Thoracic aorta (tissue), 2 donors: ENCODE measurements around the gene ZNF519. TPM values are rescaled to one million over a fixed set of nuclear protein-coding genes. Genes with fewer than 3 reads are reported as not detected.

Experiments
- ATAC-seq: fragments of 150-250 bp; one replicate; pipeline ENCODE4 v1.8.0; 2017; ENCODE audit warnings: low read depth; ENCODE audit not compliant: insufficient number of reproducible peaks, low FRiP score
- DNase-seq: peaks from one replicate; pipeline ENCODE4 v3.0.0-alpha.2; 2020; ENCODE audit warnings: low spot score
- H3K27ac ChIP-seq, 2 donors: fragments of 200-600 bp; sonication (generic); 1 replicate in 1 of 2; 2 replicates in 1 of 2; pipeline ENCODE4 v1.5.1; 2016; ENCODE audit warnings: mild to moderate bottlenecking in 2 of 2, moderate library complexity in 2 of 2
- H3K27me3 ChIP-seq: fragments of 200-600 bp; sonication (generic); replicated peaks from 2 replicates; pipeline ENCODE4 v1.6.0; 2016; ENCODE audit warnings: mild to moderate bottlenecking; ENCODE audit not compliant: insufficient read depth
- H3K36me3 ChIP-seq: fragments of 200-600 bp; sonication (generic); one replicate; pipeline ENCODE4 v1.5.1; 2016
- H3K4me1 ChIP-seq, 2 donors: fragments of 200-600 bp; sonication (generic); 1 replicate in 1 of 2; 2 replicates in 1 of 2; pipeline versions ENCODE4 v1.5.1 to v1.6.0; 2016; ENCODE audit warnings: low read depth in 2 of 2, mild to moderate bottlenecking in 1 of 2; ENCODE audit not compliant: control insufficient read depth in 1 of 2
- H3K4me3 ChIP-seq: fragments of 200-600 bp; sonication (generic); 2 replicates; pipeline ENCODE4 v1.5.1; 2016; ENCODE audit warnings: mild to moderate bottlenecking
- H3K9me3 ChIP-seq: fragments of 200-600 bp; sonication (generic); 2 replicates; pipeline ENCODE4 v1.5.1; 2016
- CTCF ChIP-seq: fragments of 200-600 bp; sonication (generic); IDR thresholded peaks from one replicate; pipeline ENCODE4 v1.5.1; 2019; ENCODE audit warnings: antibody characterized with exemption
- total RNA-seq, 2 donors: library from RNA; depleted of rRNA; stranded (reverse); fragments of >200 nt; gene quantifications; one replicate each; pipeline versions ENCODE4 v1.1.0 to v1.2.3, GENCODE V29; 2016

ZNF519 gene
- total RNA-seq, 2 donors from 2014 or later = 1.7 to 10.4 TPM

DNA sequence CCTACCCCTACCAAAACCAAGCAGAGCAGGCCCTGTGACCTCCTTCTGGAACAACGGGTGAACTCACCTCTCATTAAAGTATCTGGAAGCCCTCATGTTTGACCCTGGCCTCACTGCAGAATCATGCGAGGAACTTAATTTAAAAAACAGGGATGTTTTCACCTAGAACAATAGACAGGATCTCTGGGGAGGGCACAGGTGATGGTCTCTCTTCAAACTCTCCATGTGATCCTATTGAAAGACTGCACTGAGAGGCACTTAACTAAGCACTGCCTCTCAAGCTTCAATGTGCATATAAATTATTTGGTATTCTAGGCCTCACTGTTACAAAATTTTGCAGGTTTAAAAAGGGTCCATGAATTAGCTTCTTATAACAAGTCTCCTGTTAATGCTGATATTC is 7.5 kb downstream of the ZNF519 start:
- H3K27ac ChIP-seq = no peak overlapping the region
- H3K4me1 ChIP-seq = no peaks in the 10 kb centered on the region
- DNase-seq (no peak), ATAC-seq (no peak)
- H3K27me3 ChIP-seq = no peaks in the 10 kb centered on the region
- no peak for TF ChIP-seq CTCF
- no peak overlapping the region for H3K4me3 ChIP-seq
- no peaks in the 10 kb centered on the region for H3K36me3 ChIP-seq
- H3K9me3 ChIP-seq = no peaks in the 10 kb centered on the region

GRCh38 chr18:14122097-14122496 is 10.1 kb downstream of the ZNF519 start:
- TF ChIP-seq CTCF = no peak
- Histone ChIP-seq H3K4me3 (no peak overlapping the region), H3K36me3 (no peaks in the 10 kb centered on the region), H3K27ac (no peak overlapping the region), H3K4me1 (no peaks in the 10 kb centered on the region), H3K27me3 (no peaks in the 10 kb centered on the region), H3K9me3 (no peaks in the 10 kb centered on the region)
- no peak for DNase-seq
- no peak for ATAC-seq

DNA sequence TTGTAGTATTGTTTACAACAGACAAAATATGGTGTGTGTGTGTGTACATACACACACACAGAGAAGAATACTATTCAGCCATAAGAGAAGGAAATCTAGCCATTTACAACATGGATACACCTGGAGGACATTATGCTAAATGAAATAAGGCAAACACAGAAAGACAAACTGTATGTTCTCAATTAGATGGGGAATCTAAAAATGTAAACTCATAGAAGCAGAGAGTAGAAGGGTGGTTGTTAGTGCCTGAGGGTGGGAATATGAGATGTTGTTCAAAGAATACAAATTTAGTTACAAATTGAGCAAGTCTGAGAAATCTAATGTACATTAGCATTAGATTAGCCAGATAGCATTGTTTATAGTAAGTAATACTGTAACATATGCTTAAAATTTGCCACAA is 11.3 kb downstream of the ZNF519 start:
- H3K9me3 ChIP-seq = peaks cover 4% of the 10 kb centered on the region
- no peaks in the 10 kb centered on the region for H3K36me3 ChIP-seq
- H3K4me3 ChIP-seq = no peak overlapping the region
- H3K27me3 ChIP-seq = no peaks in the 10 kb centered on the region
- no peak for TF ChIP-seq CTCF
- DNase-seq (no peak), ATAC-seq (no peak)
- no peaks in the 10 kb centered on the region for H3K4me1 ChIP-seq
- no peak overlapping the region for H3K27ac ChIP-seq

- Histone ChIP-seq H3K9me3 (peaks cover 4% of the 10 kb centered on the region), H3K36me3 (no peaks in the 10 kb centered on the region), H3K27me3 (no peaks in the 10 kb centered on the region), H3K4me3 (no peak overlapping the region), H3K4me1 (no peaks in the 10 kb centered on the region), H3K27ac (no peak overlapping the region)
- ATAC-seq (no peak), DNase-seq (no peak)
- TF ChIP-seq CTCF = no peak
These were observed 14.6 kb downstream of the ZNF519 start for GRCh38 chr18:14117606-14118005.

DNA sequence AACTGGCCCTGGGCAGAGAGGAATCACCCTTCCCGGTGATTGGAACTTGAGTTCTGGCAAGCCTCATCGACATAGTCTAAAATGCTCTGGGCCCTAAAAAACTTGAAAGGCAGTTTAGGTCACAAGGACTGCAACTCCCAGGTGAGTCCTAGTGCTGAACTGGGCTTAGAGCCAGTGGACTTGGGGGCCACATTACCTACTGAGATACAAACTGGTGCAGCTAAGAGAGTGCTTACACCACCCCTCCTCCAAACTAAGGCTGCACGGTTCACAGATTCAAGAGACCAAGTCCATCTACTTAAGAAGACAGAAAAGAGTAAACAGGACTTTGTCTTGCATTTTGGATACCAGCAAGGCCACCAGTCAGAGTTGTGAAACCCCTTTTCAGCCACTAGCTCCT is 25.3 kb downstream of the ZNF519 start:
- DNase-seq = no peak
- Histone ChIP-seq H3K27ac (no peak overlapping the region), H3K27me3 (no peaks in the 10 kb centered on the region), H3K4me3 (no peak overlapping the region), H3K36me3 (no peaks in the 10 kb centered on the region), H3K4me1 (no peaks in the 10 kb centered on the region), H3K9me3 (peaks cover 31% of the 10 kb centered on the region)
- no peak for TF ChIP-seq CTCF
- ATAC-seq = no peak
